ENCODE measurements around the gene ELN. TPM values are rescaled to one million over a fixed set of nuclear protein-coding genes. Genes with fewer than 3 reads are reported as not detected.
"Not testable (repeated sequence)": the region's sequence is repeated elsewhere in the genome, so short reads cannot be mapped to it uniquely, and the experiment has no call there.

ELN gene
- total and polyA plus RNA-seq, 7 donors: 2.5 to 174 (median 33.2) TPM

DNA sequence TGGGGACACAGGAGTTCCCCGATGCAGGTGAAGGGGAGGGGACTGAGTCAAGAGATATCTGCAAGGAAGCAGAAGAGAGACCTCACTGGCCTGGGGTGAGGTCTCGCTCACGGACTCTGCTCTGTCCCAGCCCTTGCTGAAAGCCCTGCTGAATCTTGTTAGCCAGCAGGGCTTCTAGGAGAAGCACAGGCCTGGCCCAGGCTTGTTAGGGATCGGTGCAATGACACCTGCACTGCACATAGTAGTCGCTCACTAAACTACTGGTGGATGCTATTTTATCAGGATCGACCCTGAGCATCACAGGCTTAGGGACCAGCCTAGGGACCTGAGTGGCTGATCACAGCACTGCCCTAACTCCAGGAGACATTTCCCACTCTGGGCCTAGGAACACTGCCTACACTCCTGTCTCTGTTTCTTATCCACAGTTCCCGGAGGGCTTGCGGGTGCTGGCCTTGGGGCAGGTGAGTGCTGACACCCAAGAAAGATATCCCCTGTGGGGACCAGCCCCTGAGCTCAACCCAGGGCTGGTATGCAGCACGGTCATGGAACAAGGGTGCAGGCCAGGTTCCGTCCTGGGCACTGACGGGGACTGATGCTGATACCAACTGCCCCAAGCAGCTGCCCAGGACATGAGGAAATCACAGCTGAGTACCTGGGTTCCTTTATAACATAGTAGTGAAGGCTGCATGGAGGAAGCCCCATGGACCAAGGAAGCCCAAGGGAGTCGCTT is 13.0 kb downstream of the ELN start:
- intact Hi-C loops (cut with DNase I): no loop called here
- TF ChIP-seq POLR2A (IDR thresholded peaks at IDR 0.05): no peak
- no peak for TF ChIP-seq EP300 (IDR thresholded peaks at IDR 0.05)
- no peak for TF ChIP-seq POLR2AphosphoS5 (IDR thresholded peaks at IDR 0.05)
- TF ChIP-seq, protein P1, sequence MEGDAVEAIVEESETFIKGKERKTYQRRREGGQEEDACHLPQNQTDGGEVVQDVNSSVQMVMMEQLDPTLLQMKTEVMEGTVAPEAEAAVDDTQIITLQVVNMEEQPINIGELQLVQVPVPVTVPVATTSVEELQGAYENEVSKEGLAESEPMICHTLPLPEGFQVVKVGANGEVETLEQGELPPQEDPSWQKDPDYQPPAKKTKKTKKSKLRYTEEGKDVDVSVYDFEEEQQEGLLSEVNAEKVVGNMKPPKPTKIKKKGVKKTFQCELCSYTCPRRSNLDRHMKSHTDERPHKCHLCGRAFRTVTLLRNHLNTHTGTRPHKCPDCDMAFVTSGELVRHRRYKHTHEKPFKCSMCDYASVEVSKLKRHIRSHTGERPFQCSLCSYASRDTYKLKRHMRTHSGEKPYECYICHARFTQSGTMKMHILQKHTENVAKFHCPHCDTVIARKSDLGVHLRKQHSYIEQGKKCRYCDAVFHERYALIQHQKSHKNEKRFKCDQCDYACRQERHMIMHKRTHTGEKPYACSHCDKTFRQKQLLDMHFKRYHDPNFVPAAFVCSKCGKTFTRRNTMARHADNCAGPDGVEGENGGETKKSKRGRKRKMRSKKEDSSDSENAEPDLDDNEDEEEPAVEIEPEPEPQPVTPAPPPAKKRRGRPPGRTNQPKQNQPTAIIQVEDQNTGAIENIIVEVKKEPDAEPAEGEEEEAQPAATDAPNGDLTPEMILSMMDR (IDR thresholded peaks at IDR 0.05): no peak
- Histone ChIP-seq H3K27me3 (no peaks in the 10 kb centered on the region), H3K4me3 (no peak overlapping the region), H3K36me3 (peaks cover 11 to 68% (median 34%) of the 10 kb centered on the region in 4 donors), H3K9me3 (no peaks in the 10 kb centered on the region), H3K4me1 (peaks cover 0 to 41% (median 27%) of the 10 kb centered on the region in 4 donors), H3K27ac (no peak overlapping the region)
- DNase-seq: no peak
- WGBS, 2 donors: 93 to 95% methylated on average over 12 of the region's 12 CpGs

DNA sequence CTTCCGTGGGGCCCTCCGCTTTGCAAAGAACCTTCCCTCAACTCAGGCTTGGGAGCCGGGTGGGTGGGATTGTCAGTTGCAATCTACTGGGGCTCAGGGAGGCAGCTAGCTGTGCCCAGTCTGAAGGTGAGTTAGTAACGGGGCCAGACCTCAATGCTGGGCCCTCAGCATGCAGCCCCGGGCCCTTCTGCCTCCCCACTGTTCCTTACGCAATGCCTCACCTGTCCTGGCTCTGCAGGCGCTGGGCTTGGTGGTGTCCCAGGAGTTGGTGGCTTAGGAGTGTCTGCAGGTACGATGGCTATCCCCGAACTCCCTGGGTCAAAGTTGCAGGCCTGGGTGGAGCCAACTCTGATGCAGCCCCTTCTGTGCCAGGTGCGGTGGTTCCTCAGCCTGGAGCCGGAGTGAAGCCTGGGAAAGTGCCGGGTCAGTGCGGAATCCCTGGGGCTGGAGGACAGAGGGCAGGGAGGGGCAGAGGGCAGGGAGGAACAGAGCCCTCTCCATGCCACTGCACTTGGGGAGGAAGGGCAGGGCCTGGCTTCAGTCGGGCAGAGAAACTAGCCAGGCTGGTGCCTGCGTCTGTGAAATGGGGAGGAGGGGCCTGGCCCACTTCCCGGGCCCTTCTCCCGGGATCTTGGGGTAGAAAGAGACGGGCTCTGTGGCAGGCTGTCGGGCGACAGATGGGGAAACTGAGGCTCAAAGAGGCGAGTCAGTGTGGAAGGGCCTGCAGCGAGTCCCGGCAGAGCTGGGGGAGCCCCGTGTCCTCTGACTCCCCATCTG is 15.0 kb downstream of the ELN start:
- DNase-seq: no peak
- Histone ChIP-seq H3K36me3 (peaks cover 8 to 68% (median 30%) of the 10 kb centered on the region in 4 donors), H3K27me3 (no peaks in the 10 kb centered on the region), H3K27ac (peak overlapping the region; percentile 39 to 76 (median 70)), H3K9me3 (no peaks in the 10 kb centered on the region), H3K4me1 (peaks cover 0 to 34% (median 27%) of the 10 kb centered on the region in 4 donors), H3K4me3 (peak overlapping the region in 2 of 4 donors; percentile 7 to 24)
- no peak for TF ChIP-seq POLR2A (IDR thresholded peaks at IDR 0.05)
- TF ChIP-seq POLR2AphosphoS5 (IDR thresholded peaks at IDR 0.05): no peak
- TF ChIP-seq, protein P1 (IDR thresholded peaks at IDR 0.05): no peak
- TF ChIP-seq EP300 (IDR thresholded peaks at IDR 0.05): no peak
- intact Hi-C loops (cut with DNase I): loop anchor here (2.0 kb wide), 1 partner anchor 16 kb away; no protein-coding TSS in a partner anchor
- 78 to 80% methylated on average over 24 of the region's 24 CpGs for WGBS, 2 donors

DNA sequence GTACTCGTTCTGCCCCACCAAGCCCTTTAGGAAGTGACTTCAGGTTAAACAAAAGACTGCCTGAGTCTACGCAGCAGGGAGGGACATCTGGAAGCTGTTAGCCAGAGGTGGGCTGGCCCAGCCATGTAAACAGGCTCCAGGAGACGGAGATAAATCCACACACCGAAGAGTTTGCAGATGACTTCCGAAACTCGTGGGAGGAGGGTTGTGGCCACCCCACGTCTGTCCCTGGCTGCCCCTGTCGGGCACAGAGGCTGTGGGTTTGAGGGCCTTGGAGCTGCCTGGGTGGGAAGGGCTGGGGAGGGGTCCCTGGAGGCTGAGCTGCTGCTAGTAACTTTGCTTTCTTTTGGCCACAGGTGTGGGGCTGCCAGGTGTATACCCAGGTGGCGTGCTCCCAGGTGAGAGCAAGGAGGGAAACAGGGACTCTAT is 15.6 kb downstream of the ELN start:
- H3K36me3 ChIP-seq: peaks cover 14 to 68% (median 35%) of the 10 kb centered on the region in 4 donors
- intact Hi-C loops (cut with DNase I): loop anchor here (2.0 kb wide), 1 partner anchor 15 kb away; no protein-coding TSS in a partner anchor
- H3K4me1 ChIP-seq: peaks cover 0 to 34% (median 27%) of the 10 kb centered on the region in 4 donors
- peak in 2 of 4 donors; percentile 62 to 65 for TF ChIP-seq EP300 (IDR thresholded peaks at IDR 0.05)
- peak; percentile 63 to 91 (median 86) for TF ChIP-seq POLR2AphosphoS5 (IDR thresholded peaks at IDR 0.05)
- TF ChIP-seq POLR2A (IDR thresholded peaks at IDR 0.05): no peak
- TF ChIP-seq, protein P1 (IDR thresholded peaks at IDR 0.05): no peak
- peak; percentile 86 for DNase-seq
- no peaks in the 10 kb centered on the region for H3K27me3 ChIP-seq
- no peaks in the 10 kb centered on the region for H3K9me3 ChIP-seq
- 71 to 72% methylated on average over 9 of the region's 9 CpGs for WGBS, 2 donors
- peak overlapping the region; percentile 39 to 76 (median 70) for H3K27ac ChIP-seq
- H3K4me3 ChIP-seq: peak overlapping the region in 2 of 4 donors; percentile 7 to 24

DNA sequence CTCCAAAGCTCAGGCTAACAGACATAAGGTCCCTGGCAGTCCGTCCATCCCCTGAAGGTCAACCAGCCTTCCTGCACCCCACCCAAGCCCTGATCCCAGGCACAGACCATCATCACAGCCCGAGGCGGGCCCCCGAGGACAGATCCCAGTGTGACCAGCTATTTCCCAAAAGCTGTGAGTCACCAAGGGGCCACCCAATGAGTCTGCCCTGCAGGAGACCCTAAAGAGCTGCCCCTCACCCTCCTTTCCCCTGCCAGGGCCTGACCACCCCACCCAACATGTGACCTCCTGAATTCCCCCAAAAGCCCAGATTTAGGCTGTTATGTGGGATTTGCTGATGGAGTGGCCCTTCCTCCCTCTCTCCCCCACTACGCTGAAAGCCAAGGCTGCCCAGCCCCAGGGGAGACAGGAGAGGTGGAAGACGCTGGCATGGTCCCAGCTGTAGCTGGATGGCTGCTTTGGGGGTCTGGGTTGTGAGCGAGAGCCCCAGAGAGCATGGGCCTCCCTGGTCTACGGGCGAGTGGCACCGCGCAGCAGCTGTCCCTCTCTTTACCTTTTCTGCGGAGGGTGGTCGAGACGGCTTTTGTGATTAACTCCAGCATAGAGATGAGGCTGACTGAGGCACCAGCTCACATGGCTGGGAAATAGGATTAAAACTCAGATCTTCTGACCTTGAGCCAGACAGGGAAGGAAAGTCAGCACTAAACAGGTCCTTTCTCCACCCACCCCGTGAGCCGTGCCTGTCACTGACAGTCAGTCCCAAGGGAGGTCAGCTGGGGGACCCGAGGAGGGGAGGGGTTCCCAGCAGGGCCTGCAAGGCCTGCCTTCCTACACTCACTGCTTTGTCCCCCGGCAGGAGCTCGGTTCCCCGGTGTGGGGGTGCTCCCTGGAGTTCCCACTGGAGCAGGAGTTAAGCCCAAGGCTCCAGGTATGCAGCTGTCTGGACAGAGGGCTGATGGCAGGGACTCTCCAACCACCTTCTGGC is 16.7 kb downstream of the ELN start:
- Histone ChIP-seq H3K36me3 (peaks cover 16 to 68% (median 40%) of the 10 kb centered on the region in 4 donors), H3K9me3 (no peaks in the 10 kb centered on the region), H3K27me3 (no peaks in the 10 kb centered on the region), H3K27ac (peak overlapping the region in 3 of 4 donors; percentile 27 to 76 (median 67)), H3K4me1 (peaks cover 0 to 26% (median 22%) of the 10 kb centered on the region in 4 donors), H3K4me3 (no peak overlapping the region)
- TF ChIP-seq EP300 (IDR thresholded peaks at IDR 0.05) (no peak), POLR2AphosphoS5 (IDR thresholded peaks at IDR 0.05) (no peak), POLR2A (IDR thresholded peaks at IDR 0.05) (no peak)
- TF ChIP-seq, protein P1 (IDR thresholded peaks at IDR 0.05): no peak
- 82 to 84% methylated on average over 20 of the region's 20 CpGs for WGBS, 2 donors
- intact Hi-C loops (cut with DNase I): no loop called here
- no peak for DNase-seq

DNA sequence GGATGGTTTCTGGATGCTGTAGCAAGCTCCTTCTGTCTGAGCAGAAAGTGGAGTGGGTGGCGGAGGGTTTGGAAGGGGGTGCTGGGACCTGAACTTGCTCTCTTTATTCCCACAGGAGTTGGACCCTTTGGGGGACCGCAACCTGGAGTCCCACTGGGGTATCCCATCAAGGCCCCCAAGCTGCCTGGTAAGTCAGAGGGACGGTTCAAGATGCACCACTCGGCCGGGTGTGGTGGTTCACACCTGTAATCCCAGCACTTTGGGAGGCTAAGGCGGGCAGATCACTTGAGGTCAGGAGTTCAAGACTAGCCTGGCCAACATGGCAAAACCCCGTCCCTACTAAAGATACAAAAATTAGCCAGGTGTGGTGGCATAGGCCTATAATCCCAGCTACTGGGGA is 18.6 kb downstream of the ELN start:
- DNase-seq; intact Hi-C loops (cut with DNase I); H3K27me3 ChIP-seq; H3K27ac ChIP-seq; H3K9me3 ChIP-seq; H3K4me3 ChIP-seq: not testable (repeated sequence)
- Histone ChIP-seq H3K36me3 (peaks cover 16 to 70% (median 44%) of the 10 kb centered on the region in 4 donors), H3K4me1 (peaks cover 0 to 24% (median 21%) of the 10 kb centered on the region in 4 donors)
- WGBS, 2 donors: 92 to 93% methylated on average over 7 of the region's 7 CpGs
